ENCODE data around the gene ANGPTL7. TPM values are rescaled to one million over a fixed set of nuclear protein-coding genes. Genes with fewer than 3 reads are reported as not detected.
A peak's percentile ranks its signal among the peaks of the same experiment; 100 is the strongest.
"Not testable (repeated sequence)": the region's sequence is repeated elsewhere in the genome, so short reads cannot be mapped to it uniquely, and the experiment has no call there.

The ANGPTL7 gene
- total RNA-seq, 2 donors from 2014 or later = 19.4 to 37.0 TPM

- H3K4me1 ChIP-seq (ENCODE audit: control insufficient read depth in 1 of 2, low read depth in 2 of 2) = peaks cover 30 to 55% of the 10 kb centered on the region in 2 donors
- no peaks in the 10 kb centered on the region for H3K9me3 ChIP-seq
- ATAC-seq (ENCODE audit: insufficient number of reproducible peaks, low FRiP score, low read depth) = no peak
- no peak for DNase-seq (ENCODE audit: low spot score)
- no peak for TF ChIP-seq CTCF (IDR thresholded peaks at IDR 0.05)
- no peaks in the 10 kb centered on the region for H3K27me3 ChIP-seq (replicated peaks; ENCODE audit: insufficient read depth)
- peak overlapping the region; percentile 48 to 63 for H3K27ac ChIP-seq
- H3K4me3 ChIP-seq = no peak overlapping the region
- no peaks in the 10 kb centered on the region for H3K36me3 ChIP-seq
Measured at GRCh38 chr1:11178021-11179015, 10.8 kb upstream of the ANGPTL7 start.

GRCh38 chr1:11179125-11179524, 10.0 kb upstream of the ANGPTL7 start:
- H3K27ac ChIP-seq = peak overlapping the region; percentile 44 to 63
- no peaks in the 10 kb centered on the region for H3K9me3 ChIP-seq
- H3K27me3 ChIP-seq (replicated peaks; ENCODE audit: insufficient read depth) = no peaks in the 10 kb centered on the region
- DNase-seq (ENCODE audit: low spot score) (no peak), ATAC-seq (ENCODE audit: insufficient number of reproducible peaks, low FRiP score, low read depth) (no peak)
- H3K4me3 ChIP-seq = no peak overlapping the region
- H3K36me3 ChIP-seq = no peaks in the 10 kb centered on the region
- peaks cover 30 to 55% of the 10 kb centered on the region in 2 donors for H3K4me1 ChIP-seq (ENCODE audit: control insufficient read depth in 1 of 2, low read depth in 2 of 2)
- no peak for TF ChIP-seq CTCF (IDR thresholded peaks at IDR 0.05)

GRCh38 chr1:11179749-11180148, 9.4 kb upstream of the ANGPTL7 start:
- DNase-seq (ENCODE audit: low spot score); ATAC-seq (ENCODE audit: insufficient number of reproducible peaks, low FRiP score, low read depth); H3K4me3 ChIP-seq; H3K9me3 ChIP-seq; H3K36me3 ChIP-seq; H3K27me3 ChIP-seq (replicated peaks; ENCODE audit: insufficient read depth): not testable (repeated sequence)
- Histone ChIP-seq H3K27ac (peak overlapping the region; percentile 44 to 63), H3K4me1 (ENCODE audit: control insufficient read depth in 1 of 2, low read depth in 2 of 2) (peaks cover 30 to 55% of the 10 kb centered on the region in 2 donors)

- no peak for TF ChIP-seq CTCF (IDR thresholded peaks at IDR 0.05)
- H3K27me3 ChIP-seq (replicated peaks; ENCODE audit: insufficient read depth) = no peaks in the 10 kb centered on the region
- ATAC-seq (ENCODE audit: insufficient number of reproducible peaks, low FRiP score, low read depth) (no peak), DNase-seq (ENCODE audit: low spot score) (no peak)
- no peaks in the 10 kb centered on the region for H3K9me3 ChIP-seq
- H3K36me3 ChIP-seq = no peaks in the 10 kb centered on the region
- H3K27ac ChIP-seq = peak overlapping the region; percentile 26 to 63
- H3K4me3 ChIP-seq = no peak overlapping the region
- peaks cover 30 to 55% of the 10 kb centered on the region in 2 donors for H3K4me1 ChIP-seq (ENCODE audit: control insufficient read depth in 1 of 2, low read depth in 2 of 2)
Measured at GRCh38 chr1:11180342-11180744, 8.8 kb upstream of the ANGPTL7 start.

GRCh38 chr1:11182884-11183283, 6.3 kb upstream of the ANGPTL7 start:
- TF ChIP-seq CTCF (IDR thresholded peaks at IDR 0.05) = no peak
- H3K27me3 ChIP-seq (replicated peaks; ENCODE audit: insufficient read depth) = no peaks in the 10 kb centered on the region
- ATAC-seq (ENCODE audit: insufficient number of reproducible peaks, low FRiP score, low read depth) = no peak
- no peak overlapping the region for H3K27ac ChIP-seq
- H3K36me3 ChIP-seq = no peaks in the 10 kb centered on the region
- H3K9me3 ChIP-seq = no peaks in the 10 kb centered on the region
- H3K4me1 ChIP-seq (ENCODE audit: control insufficient read depth in 1 of 2, low read depth in 2 of 2) = peaks cover 32 to 39% of the 10 kb centered on the region in 2 donors
- no peak overlapping the region for H3K4me3 ChIP-seq
- no peak for DNase-seq (ENCODE audit: low spot score)

All from thoracic aorta (tissue), 2 donors.